HUES64 (cell line): ENCODE measurements around the gene COL23A1.

Experiments used
- H3K27ac ChIP-seq: 2 replicates; pipeline ENCODE4 v1.7.0; 2013; ENCODE audit warnings: low read depth, low read length, inconsistent platforms
- H3K27me3 ChIP-seq: 2 replicates; pipeline ENCODE4 v1.6.1; 2013; ENCODE audit warnings: mild to moderate bottlenecking, low read length; ENCODE audit not compliant: insufficient read depth
- H3K36me3 ChIP-seq: 2 replicates; pipeline ENCODE4 v1.6.1; 2013; ENCODE audit warnings: mild to moderate bottlenecking, low read length; ENCODE audit not compliant: insufficient read depth
- H3K4me1 ChIP-seq: 2 replicates; pipeline ENCODE4 v1.6.1; 2013; ENCODE audit warnings: mild to moderate bottlenecking, low read length, moderate library complexity; ENCODE audit not compliant: insufficient read depth
- H3K4me3 ChIP-seq: 2 replicates; pipeline ENCODE4 v1.5.1; 2013; ENCODE audit warnings: mild to moderate bottlenecking, low read length, moderate library complexity
- H3K9ac ChIP-seq: 2 replicates; pipeline ENCODE4 v1.6.1; 2013; ENCODE audit warnings: mild to moderate bottlenecking, low read depth, low read length
- H3K9me3 ChIP-seq: 2 replicates; pipeline ENCODE4 v1.6.1; 2013; ENCODE audit warnings: low read depth, low read length; ENCODE audit not compliant: insufficient read depth
- WGBS: fragments of 150-250, 120-280 bp; methylation state at CpG from one replicate; pipeline ENCODE4 v1.1.7; 2013; ENCODE audit warnings: missing lambda C conversion rate; 5-methylcytosine and 5-hydroxymethylcytosine counted together

Gene COL23A1

DNA sequence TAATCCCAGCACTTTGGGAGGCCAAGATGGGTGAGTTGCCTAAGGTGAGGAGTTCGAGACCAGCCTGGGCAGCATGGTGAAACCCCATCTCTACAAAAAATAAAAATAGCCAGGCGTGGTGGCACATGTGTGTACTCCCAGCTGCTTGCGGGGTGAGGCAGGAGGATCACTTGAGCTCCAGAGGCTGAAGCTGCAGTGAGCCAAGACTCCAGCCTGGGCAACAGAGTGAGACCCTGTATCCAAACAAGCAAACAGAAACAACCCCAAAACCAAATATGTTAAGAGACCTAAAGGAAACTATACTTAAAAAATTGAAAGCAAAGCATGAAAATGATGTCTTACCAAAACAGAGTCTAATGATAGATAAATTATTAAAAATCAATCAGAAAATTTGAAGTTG lies 373.4 kb downstream of the COL23A1 start:
- no peak overlapping the region for H3K27ac ChIP-seq
- no peak overlapping the region for H3K9ac ChIP-seq
- H3K36me3 ChIP-seq, result peaks cover 80% of the 10 kb centered on the region
- no peaks in the 10 kb centered on the region for H3K27me3 ChIP-seq
- H3K9me3 ChIP-seq, result no peaks in the 10 kb centered on the region
- 97% methylated on average over 3 of the region's 3 CpGs for WGBS
- no peaks in the 10 kb centered on the region; the same call in 1 of the 2 replicates for H3K4me1 ChIP-seq
- no peak overlapping the region for H3K4me3 ChIP-seq

DNA sequence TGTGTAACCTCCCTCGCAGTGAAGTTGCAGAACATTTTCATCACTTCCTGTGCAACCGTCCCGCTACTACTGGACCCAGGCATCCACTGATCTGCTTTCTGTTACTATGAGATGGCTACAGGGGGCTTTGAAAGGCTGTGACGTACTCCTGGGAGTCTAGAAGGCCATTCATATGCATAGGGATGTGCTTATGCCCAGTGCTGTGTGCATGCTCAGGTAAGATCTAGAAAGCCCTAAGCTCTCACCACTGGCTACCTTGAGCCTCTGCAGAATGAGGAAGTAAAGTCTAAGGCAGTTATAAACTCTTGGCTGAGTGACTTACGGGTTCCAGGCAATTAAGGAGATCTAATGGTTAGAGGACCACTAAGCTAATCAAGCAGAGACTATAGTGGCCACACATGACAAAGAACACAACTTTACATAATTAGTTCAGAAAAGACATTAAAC lies 374.1 kb downstream of the COL23A1 start:
- Histone ChIP-seq H3K27me3 (no peaks in the 10 kb centered on the region), H3K36me3 (peaks cover 80% of the 10 kb centered on the region), H3K4me3 (no peak overlapping the region), H3K27ac (no peak overlapping the region), H3K9ac (no peak overlapping the region), H3K4me1 (no peaks in the 10 kb centered on the region; the same call in 1 of the 2 replicates), H3K9me3 (no peaks in the 10 kb centered on the region)
- WGBS, result 92% methylated on average over 5 of the region's 5 CpGs

GRCh38 chr5:178215280-178216002 lies 374.8 kb downstream of the COL23A1 start:
- no peak overlapping the region for H3K9ac ChIP-seq
- H3K27ac ChIP-seq, result no peak overlapping the region
- no peaks in the 10 kb centered on the region; the same call in 1 of the 2 replicates for H3K4me1 ChIP-seq
- peaks cover 80% of the 10 kb centered on the region for H3K36me3 ChIP-seq
- WGBS, result 86% methylated on average over 12 of the region's 13 CpGs
- no peaks in the 10 kb centered on the region for H3K27me3 ChIP-seq
- no peaks in the 10 kb centered on the region for H3K9me3 ChIP-seq
- no peak overlapping the region for H3K4me3 ChIP-seq

DNA sequence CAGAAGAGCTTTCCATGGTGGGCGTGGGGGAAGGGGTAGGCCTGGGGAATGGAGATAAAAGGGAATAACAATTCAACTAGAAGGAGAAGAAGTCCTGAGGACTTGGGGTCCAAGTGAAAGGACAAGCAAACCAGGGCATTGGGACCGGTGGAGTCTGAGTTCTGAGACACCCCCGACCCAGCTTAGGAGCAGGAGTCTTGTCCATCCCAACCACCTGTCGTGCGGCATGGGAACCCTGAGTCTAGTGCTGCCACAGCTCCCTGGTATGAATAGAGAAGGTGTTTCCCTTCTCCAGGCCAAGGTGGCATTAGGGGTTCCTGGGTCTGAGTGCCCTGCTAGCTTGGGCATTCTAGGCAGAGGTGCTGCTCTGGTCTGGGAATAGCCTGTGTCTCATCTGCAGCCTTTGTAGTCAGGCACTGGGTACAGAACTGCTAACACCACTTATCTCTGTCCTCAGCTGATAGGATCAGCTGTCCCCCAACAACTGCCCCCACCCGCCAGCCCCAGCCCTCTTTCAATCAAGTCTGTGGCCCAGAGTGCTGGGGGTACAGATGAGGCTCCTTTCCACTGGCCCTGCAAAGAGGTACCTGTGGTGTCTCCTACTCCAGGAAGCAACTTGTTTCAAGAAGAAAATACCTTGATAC lies 375.9 kb downstream of the COL23A1 start:
- 94% methylated on average over 6 of the region's 6 CpGs for WGBS

DNA sequence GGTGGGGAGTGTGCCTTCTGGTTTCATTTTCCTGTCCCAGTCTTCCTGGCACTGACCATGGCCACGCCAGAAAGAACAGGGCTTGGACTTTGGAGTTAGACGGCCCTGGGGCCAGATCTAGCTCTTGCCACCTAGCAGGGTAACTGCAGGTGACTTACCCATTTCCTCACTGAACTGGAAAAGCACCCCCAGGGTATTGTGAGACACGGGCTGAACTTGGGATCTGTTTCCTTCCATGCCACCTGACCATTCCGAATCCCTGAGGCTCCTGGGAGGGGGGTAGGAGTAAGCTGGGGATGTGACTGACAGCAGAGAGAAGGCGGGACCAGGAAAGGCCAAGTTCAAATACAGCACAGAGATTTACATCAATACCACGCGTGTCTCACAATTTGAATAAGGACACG lies 376.4 kb downstream of the COL23A1 start:
- 87% methylated on average over 8 of the region's 8 CpGs for WGBS
- no peak overlapping the region for H3K4me3 ChIP-seq
- no peaks in the 10 kb centered on the region for H3K27me3 ChIP-seq
- H3K9me3 ChIP-seq, result no peaks in the 10 kb centered on the region
- no peak overlapping the region for H3K27ac ChIP-seq
- no peak overlapping the region for H3K9ac ChIP-seq
- H3K36me3 ChIP-seq, result peaks cover 90% of the 10 kb centered on the region
- no peaks in the 10 kb centered on the region; the same call in 1 of the 2 replicates for H3K4me1 ChIP-seq

More for the DNA sequence above, 375.9 kb downstream of the COL23A1 start:
- H3K27ac ChIP-seq, result no peak overlapping the region
- H3K27me3 ChIP-seq, result no peaks in the 10 kb centered on the region
- no peaks in the 10 kb centered on the region for H3K9me3 ChIP-seq
- H3K9ac ChIP-seq, result no peak overlapping the region
- H3K4me3 ChIP-seq, result no peak overlapping the region
- no peaks in the 10 kb centered on the region; the same call in 1 of the 2 replicates for H3K4me1 ChIP-seq
- peaks cover 90% of the 10 kb centered on the region for H3K36me3 ChIP-seq

GRCh38 chr5:178213003-178213461 lies 377.2 kb downstream of the COL23A1 start:
- Histone ChIP-seq H3K36me3 (peaks cover 90% of the 10 kb centered on the region), H3K27ac (peak overlapping the region; percentile 9; the same call in 1 of the 2 replicates), H3K4me1 (no peaks in the 10 kb centered on the region; the same call in 1 of the 2 replicates), H3K9ac (no peak overlapping the region), H3K9me3 (no peaks in the 10 kb centered on the region), H3K27me3 (no peaks in the 10 kb centered on the region), H3K4me3 (no peak overlapping the region)
- WGBS, result 67% methylated on average over 4 of the region's 4 CpGs

- Histone ChIP-seq H3K9me3 (no peaks in the 10 kb centered on the region), H3K9ac (no peak overlapping the region), H3K36me3 (peaks cover 97% of the 10 kb centered on the region), H3K27ac (peak overlapping the region; percentile 9; the same call in 1 of the 2 replicates), H3K27me3 (no peaks in the 10 kb centered on the region), H3K4me1 (no peaks in the 10 kb centered on the region; the same call in 1 of the 2 replicates), H3K4me3 (no peak overlapping the region)
- 98% methylated on average over 3 of the region's 3 CpGs for WGBS
These were observed 377.8 kb downstream of the COL23A1 start for GRCh38 chr5:178212241-178213002.

GRCh38 chr5:178211095-178212048 lies 378.8 kb downstream of the COL23A1 start:
- Histone ChIP-seq H3K27me3 (no peaks in the 10 kb centered on the region), H3K36me3 (peaks cover 100% of the 10 kb centered on the region), H3K9ac (no peak overlapping the region), H3K4me1 (peaks cover 5% of the 10 kb centered on the region; the same call in 1 of the 2 replicates), H3K4me3 (no peak overlapping the region), H3K9me3 (no peaks in the 10 kb centered on the region), H3K27ac (no peak overlapping the region; the same call in 1 of the 2 replicates)
- WGBS, result 90% methylated on average over 8 of the region's 8 CpGs

DNA sequence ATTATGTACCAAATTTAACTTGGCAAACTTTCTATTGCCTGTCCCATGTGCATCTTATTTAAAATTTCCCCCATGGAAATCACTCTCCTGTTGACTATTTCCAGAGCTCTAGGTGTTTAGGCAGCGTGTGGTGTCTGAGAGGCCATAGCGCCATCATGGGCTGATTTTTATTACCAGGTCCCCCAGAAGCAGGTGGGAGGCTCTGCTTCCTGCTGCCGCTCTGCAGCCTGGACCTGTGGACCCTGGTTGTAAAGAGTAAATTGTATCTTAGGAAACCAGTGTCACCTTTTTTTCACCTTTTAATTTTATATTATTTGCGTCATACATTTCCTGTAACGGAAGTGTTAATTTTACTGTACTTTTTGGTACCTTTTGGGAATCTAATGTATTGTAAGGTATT lies 379.5 kb downstream of the COL23A1 start:
- Histone ChIP-seq H3K27ac (no peak overlapping the region), H3K4me3 (no peak overlapping the region), H3K36me3 (peaks cover 100% of the 10 kb centered on the region), H3K9me3 (no peaks in the 10 kb centered on the region), H3K4me1 (peaks cover 12% of the 10 kb centered on the region), H3K27me3 (no peaks in the 10 kb centered on the region), H3K9ac (no peak overlapping the region)
- WGBS, result over 99% methylated on average over 5 of the region's 5 CpGs

DNA sequence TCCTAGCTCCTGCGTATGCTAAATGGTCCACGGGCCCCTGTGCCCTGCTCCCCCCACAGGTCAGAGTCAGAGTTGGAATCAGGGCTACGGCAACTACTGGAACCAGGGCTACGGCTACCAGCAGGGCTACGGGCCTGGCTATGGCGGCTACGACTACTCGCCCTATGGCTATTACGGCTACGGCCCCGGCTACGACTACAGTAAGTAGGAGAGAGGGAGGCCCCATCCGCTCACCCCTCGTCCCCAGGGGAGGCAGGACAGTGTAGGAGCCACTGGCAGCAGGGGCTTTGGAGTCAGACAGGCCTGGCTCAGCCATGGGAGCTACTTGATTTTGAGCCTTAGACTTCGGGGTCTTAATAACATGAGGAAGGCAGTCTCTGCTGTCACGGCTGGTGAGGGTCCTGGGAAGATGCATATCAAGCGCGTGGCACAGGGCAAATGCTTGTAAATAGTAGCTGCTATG lies 380.1 kb downstream of the COL23A1 start:
- H3K27me3 ChIP-seq, result no peaks in the 10 kb centered on the region
- 96% methylated on average over 18 of the region's 18 CpGs for WGBS
- H3K4me1 ChIP-seq, result peaks cover 13% of the 10 kb centered on the region
- H3K4me3 ChIP-seq, result no peak overlapping the region
- H3K9ac ChIP-seq, result no peak overlapping the region
- H3K9me3 ChIP-seq, result no peaks in the 10 kb centered on the region
- no peak overlapping the region for H3K27ac ChIP-seq
- peaks cover 99% of the 10 kb centered on the region for H3K36me3 ChIP-seq
